Skin of body (tissue), 2 donors: ENCODE data around the gene RGS6. TPM values are rescaled to one million over a fixed set of nuclear protein-coding genes. Genes with fewer than 3 reads are reported as not detected.
"Not testable (repeated sequence)": the region's sequence is repeated elsewhere in the genome, so short reads cannot be mapped to it uniquely, and the experiment has no call there.

Experiments
- DNase-seq: peaks from one replicate; lab custom pipeline; 2025; lab: John Stamatoyannopoulos, UW
- total RNA-seq: library from RNA; depleted of rRNA; stranded (reverse); fragments of >200 nt; gene quantifications from one replicate; pipeline ENCODE4 v1.2.3, GENCODE V29; 2014

The RGS6 gene
- total RNA-seq, 1 donor from 2014 or later: 3.9 TPM

- DNase-seq: no peak
These were observed 516.0 kb downstream of the RGS6 start for GRCh38 chr14:72448212-72448611.

DNA sequence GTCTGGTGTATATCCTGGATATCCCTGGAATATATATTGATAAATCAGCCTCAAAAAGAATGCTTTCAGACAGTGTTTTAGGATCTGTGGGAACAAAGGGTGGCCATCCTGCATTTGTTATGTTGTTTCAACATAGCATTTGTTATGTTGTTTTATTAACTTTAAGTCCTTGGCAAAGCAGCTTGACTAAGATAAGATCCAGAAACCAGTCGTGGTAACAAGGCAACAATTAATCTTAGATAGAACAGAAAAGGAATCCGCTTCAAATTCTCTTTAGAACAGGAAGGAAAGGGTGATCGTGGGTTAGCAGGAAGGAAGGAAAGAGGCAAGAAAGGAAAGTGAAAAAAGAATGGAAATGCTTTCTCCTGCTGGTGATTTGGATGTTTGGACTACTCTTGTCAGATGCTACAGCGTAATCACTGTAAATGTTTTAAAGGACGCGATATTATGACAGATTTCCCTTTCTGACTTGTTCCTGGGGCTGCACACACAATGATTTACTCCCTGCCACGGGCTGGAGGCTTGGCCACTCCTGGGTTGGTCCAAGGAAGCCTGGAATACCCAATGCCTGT, 518.3 kb downstream of the RGS6 start:
- DNase-seq: no peak

GRCh38 chr14:72451054-72451972, 519.1 kb downstream of the RGS6 start:
- DNase-seq: no peak

GRCh38 chr14:72452774-72453173, 520.5 kb downstream of the RGS6 start:
- DNase-seq: no peak

- no peak for DNase-seq
These were observed 522.3 kb downstream of the RGS6 start for GRCh38 chr14:72454388-72455160.

DNA sequence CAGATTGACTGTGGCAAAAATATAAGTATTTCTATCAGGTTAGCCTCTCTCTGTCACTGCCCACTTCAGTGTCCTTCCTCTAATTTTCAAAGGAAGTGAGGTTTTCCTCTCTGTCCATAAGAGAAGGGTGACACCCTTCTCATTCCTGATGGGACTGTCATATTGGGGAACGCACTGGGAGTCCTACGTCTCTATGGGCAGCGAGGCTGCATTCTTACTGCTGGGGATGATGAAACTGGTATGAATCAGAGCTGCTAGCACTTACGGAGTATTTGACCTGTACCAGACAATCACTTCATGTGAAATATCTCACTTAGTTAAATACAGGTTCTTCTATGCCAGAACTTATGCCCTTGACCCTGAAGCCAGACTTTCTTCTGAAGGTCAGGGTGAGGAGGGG, 525.4 kb downstream of the RGS6 start:
- no peak for DNase-seq

GRCh38 chr14:72462056-72462455, 529.8 kb downstream of the RGS6 start:
- no peak for DNase-seq

- no peak for DNase-seq
These were observed 531.1 kb downstream of the RGS6 start for GRCh38 chr14:72463291-72463866.

DNA sequence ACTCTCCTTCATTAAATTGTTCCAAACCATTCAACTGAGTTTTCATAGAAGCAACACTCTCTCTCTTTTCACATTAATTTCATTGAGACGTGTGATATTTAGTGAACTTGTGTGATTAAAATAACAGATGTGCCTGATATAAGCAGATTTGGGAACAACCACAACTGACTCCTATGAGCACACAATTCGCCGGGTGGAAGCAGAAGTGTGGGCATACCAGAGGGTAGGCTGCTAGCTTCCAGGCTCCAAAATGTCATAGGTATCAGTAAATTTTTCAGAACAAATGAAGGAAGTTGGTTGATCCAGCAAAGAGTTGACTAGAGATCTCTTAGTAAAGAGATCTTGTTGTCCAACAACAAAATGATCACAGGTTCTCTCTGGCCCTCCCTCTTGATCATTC, 532.0 kb downstream of the RGS6 start:
- no peak for DNase-seq

DNA sequence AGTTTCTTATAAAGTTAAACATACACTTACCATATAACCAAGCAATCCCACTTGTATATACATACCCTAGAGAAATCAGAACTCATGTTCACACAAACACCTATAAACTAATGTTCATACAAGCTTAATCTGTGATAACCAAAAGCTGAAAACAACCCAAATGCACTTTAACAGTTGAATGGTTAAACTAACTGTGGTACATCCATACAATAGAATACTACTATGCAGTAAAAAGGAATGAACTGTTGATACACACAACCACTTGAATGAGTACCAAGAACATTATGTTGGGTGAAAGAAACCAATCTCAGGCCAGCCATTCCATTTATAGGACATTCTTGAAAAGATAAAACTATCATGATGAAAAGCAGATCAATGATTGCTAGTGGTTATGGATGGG, 534.1 kb downstream of the RGS6 start:
- DNase-seq: no peak

GRCh38 chr14:72471346-72471745, 539.1 kb downstream of the RGS6 start:
- DNase-seq: no peak

DNA sequence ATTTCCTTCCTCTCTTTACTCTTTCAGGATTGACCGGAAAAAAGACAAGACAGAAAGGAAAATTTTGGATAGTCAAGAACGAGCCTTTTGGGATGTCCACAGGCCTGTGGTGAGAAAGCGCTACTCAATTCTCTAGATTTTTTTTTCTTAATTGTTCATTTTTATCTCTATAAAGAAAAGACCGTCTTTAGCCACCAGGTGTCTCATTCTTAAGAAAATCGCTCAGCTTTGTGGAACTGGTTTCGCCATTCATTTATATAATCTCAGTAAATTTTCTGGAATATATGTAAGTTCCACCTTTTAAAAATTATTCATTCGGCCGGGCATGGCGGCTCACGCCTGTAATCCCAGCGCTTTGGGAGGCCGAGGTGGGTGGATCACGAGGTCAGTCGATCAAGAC, 540.6 kb downstream of the RGS6 start:
- DNase-seq: no peak

DNA sequence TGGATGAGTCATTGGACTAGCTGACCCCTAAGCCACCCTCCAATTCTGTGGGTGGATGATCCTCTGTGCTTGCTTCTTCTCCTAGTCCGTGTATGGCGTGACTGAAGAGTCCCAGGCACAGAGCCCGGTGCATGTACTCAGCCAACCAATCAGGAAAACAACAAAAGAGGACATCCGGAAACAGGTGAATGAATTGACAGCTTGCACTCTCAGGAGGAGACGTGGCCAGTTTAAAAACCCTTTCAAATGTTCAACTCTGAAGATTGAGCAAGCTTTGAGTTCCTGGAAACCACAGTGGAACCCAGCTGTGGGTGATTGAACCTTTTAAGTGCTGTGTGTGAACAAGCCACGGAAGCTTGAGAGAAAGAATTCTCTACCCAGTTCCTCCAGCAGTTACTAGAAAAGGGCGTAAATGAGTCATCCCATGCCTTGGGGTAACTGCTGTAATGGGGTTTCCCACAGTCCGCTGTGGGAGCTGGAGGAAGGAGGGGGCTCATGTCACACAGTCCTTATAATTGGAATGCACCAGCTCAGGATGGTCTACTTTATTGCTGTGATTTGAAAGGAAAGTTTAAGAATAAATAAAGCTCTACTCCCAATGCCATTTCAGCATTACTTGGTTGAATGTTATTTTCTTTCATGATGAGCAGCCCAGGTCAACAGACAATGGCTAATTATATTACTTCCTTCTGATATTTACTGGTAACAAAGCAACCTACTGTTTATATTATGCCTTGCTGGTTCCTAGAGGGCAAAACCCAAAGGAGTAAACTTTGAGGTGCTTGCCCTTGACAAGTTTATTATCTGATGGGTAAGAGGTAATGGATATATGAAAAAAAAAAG, 544.6 kb downstream of the RGS6 start:
- no peak for DNase-seq

DNA sequence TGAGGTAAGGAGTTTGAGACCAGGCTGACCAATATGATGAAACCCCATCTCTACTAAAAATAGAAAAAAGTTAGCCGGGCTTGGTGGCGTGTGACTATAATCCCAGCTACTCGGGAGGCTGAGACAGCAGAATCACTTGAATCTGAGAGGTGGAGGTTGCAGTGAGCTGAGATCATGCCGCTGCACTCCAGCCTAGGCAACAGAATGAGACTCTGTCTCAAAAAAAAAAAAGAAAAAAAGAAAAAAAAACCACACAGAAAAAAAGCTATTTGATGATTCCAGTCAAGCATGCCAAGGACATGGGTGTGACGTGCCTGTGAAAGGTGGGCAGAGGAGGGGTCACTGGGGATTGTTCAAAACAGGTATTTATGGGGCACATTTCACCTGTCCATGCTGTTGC, 545.3 kb downstream of the RGS6 start:
- DNase-seq: not testable (repeated sequence)

DNA sequence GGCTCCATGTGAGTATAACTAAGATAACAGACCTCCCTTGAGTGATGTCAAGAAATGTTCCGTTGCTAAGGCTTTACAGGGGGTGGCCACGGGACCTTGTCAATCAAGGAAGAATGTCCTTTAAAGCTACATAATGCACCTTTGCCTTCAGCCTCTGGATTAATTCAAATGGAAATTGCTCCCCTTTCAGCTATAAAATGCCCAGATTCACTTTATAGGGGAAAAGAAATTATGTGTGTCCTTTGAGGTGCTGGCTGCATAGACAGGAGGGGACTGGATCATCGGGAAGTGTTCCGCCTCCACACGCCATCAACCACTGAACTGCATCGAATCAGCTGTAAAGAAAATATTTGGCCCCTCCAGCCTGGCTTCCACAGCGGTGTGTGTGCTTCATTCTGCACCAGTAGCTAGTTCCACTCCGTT, 546.3 kb downstream of the RGS6 start:
- no peak for DNase-seq

DNA sequence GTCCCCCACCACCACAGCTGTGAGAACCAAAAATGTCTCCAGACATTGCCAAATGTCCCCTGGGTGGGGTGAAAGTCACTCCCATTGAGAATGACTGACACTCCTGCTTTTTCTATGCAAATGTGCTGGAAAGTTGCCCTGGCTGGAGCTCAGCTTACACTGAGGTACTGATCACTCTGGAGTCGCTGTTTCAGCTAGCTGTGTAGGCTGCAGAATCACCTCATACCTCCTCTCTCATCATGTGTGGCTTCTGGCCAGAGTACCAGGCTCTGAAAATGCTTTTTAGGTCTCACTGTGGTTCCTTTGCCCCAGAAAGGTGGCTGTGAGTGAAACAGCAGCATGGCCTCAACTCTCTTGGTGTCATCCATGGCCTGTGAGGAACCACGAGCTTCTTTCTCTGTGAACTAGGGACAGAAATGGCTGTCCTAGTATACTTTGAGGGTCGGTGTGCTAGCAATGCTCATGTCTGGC, 547.3 kb downstream of the RGS6 start:
- DNase-seq: no peak

- DNase-seq: no peak
These were observed 548.4 kb downstream of the RGS6 start for GRCh38 chr14:72480464-72481243.

GRCh38 chr14:72483311-72483710, 551.1 kb downstream of the RGS6 start:
- DNase-seq: no peak

DNA sequence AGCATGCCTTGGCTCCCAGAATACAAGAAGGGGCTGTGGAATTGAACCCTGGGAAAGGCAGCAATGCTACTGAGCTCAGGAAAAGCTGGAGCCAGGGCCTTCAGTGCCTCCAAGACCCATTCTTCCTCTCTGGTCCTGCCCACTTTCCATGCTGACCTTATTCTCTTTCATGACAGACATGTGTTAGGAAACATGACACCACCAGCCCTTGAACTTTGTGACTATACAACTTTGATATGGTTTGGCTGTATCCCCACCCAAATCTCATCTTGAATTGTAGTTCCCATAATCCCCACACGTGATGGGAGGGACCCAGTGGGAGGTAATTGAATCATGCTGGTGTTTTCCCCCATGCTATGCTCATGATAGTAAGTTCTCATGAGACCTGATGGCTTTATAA, 553.5 kb downstream of the RGS6 start:
- DNase-seq: no peak

DNA sequence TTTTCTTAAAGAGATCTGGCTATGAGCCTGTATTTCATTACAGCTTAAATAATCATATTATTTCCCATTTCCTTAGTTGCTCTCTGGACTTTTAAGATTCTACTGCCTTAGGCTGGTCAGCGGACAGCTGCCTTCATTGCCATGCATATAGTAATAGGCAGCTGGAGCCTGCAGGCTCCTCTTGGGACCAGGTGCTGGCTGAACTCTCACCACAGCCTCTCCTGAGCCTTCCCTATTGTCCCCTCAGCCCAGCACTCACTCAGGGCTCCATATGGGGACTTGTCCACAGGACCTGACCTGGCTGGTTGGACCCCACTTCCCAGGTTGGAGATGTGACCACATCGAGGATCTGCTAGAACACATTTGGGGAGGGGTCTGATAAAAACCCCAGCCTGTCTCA, 556.3 kb downstream of the RGS6 start:
- DNase-seq: no peak
